Right lobe of liver (tissue), 6 donors: ENCODE data around the gene CDH23. TPM values are rescaled to one million over a fixed set of nuclear protein-coding genes. Genes with fewer than 3 reads are reported as not detected.

ENCODE experiments used
- ATAC-seq, 4 donors: fragments of 200-7000 bp; cut with Tn5 transposase; one replicate each; pipeline ENCODE4 v1.9.1; 2020; ENCODE audit warnings: mild to moderate bottlenecking in 4 of 4, moderate library complexity in 4 of 4
- DNase-seq, 3 donors: peaks; one replicate each; pipeline ENCODE4 v3.0.0-alpha.2; 2020
- H3K27ac ChIP-seq, 3 donors: fragments of 200-600 bp; one replicate each; pipeline ENCODE4 v1.8.0; 2022
- H3K27me3 ChIP-seq, 2 donors: fragments of 200-600 bp; one replicate each; pipeline ENCODE4 v1.8.0; 2022
- H3K36me3 ChIP-seq, 4 donors: fragments of 200-600 bp; sonication (generic) in 1 of 4; one replicate each; pipeline versions ENCODE4 v1.5.1 to v1.8.0; 2017 to 2022; ENCODE audit warnings: control low read depth in 1 of 4
- H3K4me1 ChIP-seq, 4 donors: fragments of 200-600 bp; sonication (generic) in 1 of 4; one replicate each; pipeline versions ENCODE4 v1.5.1 to v1.8.0; 2017 to 2022; ENCODE audit warnings: control low read depth in 1 of 4
- H3K4me3 ChIP-seq, 3 donors: fragments of 200-600 bp; one replicate each; pipeline ENCODE4 v1.8.0; 2022
- H3K9me3 ChIP-seq, 4 donors: fragments of 200-600 bp; sonication (generic) in 1 of 4; one replicate each; pipeline versions ENCODE4 v1.5.1 to v1.8.0; 2017 to 2022; ENCODE audit warnings: control low read depth in 1 of 4
- POLR2A ChIP-seq: fragments of 450-650 bp; IDR thresholded peaks from one replicate; pipeline ENCODE4 v1.6.1; 2017; ENCODE audit warnings: antibody characterized with exemption, mild to moderate bottlenecking
- WGBS: methylation state at CpG from one replicate; pipeline ENCODE4 v1.1.6; 2018; ENCODE audit warnings: low coverage, low lambda C conversion rate; ENCODE audit not compliant: insufficient coverage; ENCODE audit errors: missing lambda C conversion rate; 5-methylcytosine and 5-hydroxymethylcytosine counted together
- intact Hi-C, 2 donors: fragments of 100-400 bp; cut with DNase I; formaldehyde crosslinking; loops; one replicate each; pipeline versions ENCODE4 v1.11.2 to v1.14.1; 2022
- total RNA-seq, 6 experiments: library from RNA; depleted of rRNA in 2 of 6; stranded (reverse); fragments of >200 nt in 2 of 6; fragmentation: NEBNext Ultra II Directional in 3 of 6; extraction: Animal tissue kit (Norgen Biotek cat#: 25700) in 3 of 6; gene quantifications; one replicate each; pipeline versions ENCODE4 v1.1.0 to v1.2.4, GENCODE V29; 2016 to 2023
- TF ChIP-seq, protein P1 (sequence below), 4 donors: fragments of 200-600 bp in 3 of 4; fragments of 450-650 bp in 1 of 4; IDR thresholded peaks; one replicate each; pipeline versions ENCODE4 v1.5.1 to v1.8.0; 2016 to 2022; ENCODE audit warnings: antibody characterized with exemption in 4 of 4, mild to moderate bottlenecking in 2 of 4
- donor health status: DM: no; HTN: yes; CAD: no.
- donor health status: DM: no; HTN: no; CAD: no.
- donor health status: DM: no; HTN: no; CAD: no.
- donor health status: DM: no; HTN: yes; CAD: no.
- donor health status: DM: no; HTN: yes; CAD: no.

Gene CDH23
- total RNA-seq, 6 experiments from 2014 or later, result 3.3 to 19.7 (median 6.3) TPM

DNA sequence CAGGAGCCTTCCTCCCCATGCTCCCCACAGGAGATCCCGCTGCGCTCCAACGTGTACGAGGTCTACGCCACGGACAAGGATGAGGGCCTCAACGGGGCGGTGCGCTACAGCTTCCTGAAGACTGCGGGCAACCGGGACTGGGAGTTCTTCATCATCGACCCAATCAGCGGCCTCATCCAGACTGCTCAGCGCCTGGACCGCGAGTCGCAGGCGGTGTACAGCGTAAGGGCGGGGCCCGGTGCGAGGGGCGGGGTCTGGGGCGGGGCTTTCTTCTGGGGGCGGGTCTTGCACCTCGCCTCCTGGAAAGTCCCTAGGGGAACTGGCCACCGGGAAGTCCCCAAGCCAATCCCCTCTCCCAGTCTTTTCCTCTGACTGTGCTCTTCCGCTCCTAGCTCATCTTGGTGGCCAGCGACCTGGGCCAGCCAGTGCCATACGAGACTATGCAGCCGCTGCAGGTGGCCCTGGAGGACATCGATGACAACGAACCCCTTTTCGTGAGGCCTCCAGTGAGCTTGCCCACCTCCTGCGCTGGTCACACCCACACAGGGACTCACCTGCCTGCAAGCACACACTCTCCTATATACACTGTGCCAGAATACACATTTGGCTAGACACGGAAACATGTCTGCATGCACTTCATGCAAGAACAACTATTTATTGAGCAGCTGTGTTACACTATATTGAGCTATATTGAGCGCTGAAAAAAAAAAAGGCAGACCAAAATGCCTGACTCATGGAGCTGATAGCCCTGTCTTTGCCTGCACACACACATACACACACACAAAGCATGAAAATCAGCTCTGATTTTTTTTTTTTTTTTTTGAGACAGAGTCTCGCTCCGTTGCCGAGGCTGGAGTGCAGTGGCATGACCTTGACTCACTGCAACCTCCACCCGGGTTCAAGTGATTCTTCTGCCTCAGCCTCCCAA lies 409.3 kb downstream of the CDH23 start:
- Histone ChIP-seq H3K27me3 (no peaks in the 10 kb centered on the region), H3K4me1 (no peaks in the 10 kb centered on the region), H3K9me3 (no peaks in the 10 kb centered on the region), H3K36me3 (no peaks in the 10 kb centered on the region), H3K27ac (no peak overlapping the region), H3K4me3 (no peak overlapping the region)
- peak; percentile 59 to 68 (median 61) for ATAC-seq
- no peak for TF ChIP-seq POLR2A
- TF ChIP-seq, protein P1, sequence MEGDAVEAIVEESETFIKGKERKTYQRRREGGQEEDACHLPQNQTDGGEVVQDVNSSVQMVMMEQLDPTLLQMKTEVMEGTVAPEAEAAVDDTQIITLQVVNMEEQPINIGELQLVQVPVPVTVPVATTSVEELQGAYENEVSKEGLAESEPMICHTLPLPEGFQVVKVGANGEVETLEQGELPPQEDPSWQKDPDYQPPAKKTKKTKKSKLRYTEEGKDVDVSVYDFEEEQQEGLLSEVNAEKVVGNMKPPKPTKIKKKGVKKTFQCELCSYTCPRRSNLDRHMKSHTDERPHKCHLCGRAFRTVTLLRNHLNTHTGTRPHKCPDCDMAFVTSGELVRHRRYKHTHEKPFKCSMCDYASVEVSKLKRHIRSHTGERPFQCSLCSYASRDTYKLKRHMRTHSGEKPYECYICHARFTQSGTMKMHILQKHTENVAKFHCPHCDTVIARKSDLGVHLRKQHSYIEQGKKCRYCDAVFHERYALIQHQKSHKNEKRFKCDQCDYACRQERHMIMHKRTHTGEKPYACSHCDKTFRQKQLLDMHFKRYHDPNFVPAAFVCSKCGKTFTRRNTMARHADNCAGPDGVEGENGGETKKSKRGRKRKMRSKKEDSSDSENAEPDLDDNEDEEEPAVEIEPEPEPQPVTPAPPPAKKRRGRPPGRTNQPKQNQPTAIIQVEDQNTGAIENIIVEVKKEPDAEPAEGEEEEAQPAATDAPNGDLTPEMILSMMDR (IDR thresholded peaks at IDR 0.05), result no peak
- DNase-seq, result peak in 1 of 3 donors; percentile 46
- 58% methylated on average over 13 of the region's 41 CpGs for WGBS
- intact Hi-C loops, result no loop called here

DNA sequence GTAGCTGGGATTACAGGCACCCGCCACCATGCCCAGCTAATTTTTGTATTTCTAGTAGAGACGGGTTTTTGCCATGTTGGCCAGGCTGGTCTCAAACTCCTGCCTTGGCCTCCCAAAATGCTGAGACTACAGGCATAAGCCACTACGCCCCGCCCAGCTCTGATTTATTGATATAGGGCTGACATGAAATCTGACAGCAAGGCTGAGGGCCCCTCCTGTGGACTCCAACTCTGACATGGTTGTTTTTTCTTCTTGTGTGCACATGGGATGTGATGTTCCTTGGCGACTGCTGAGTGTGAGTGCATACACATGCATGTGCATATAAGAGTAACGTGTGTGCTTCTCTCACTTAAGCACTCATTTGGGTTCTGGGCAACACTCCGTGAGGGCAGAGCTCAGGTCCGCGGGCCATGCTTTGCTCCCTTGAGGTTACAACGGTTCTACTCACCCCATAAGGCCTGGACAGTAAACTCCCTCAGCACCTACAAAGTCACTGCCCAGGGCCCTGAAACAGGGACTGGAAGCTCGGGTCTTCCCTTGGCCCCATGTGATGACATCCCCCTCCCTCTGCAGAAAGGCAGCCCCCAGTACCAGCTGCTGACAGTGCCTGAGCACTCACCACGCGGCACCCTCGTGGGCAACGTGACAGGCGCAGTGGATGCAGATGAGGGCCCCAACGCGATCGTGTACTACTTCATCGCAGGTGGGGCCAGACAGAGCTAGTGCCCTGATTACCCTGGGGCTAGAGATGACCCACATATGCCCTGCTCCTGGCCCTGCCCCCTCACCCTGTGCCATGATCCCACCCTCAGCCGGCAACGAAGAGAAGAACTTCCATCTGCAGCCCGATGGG lies 410.2 kb downstream of the CDH23 start:
- no peaks in the 10 kb centered on the region for H3K36me3 ChIP-seq
- no peak overlapping the region for H3K27ac ChIP-seq
- WGBS, result 94% methylated on average over 8 of the region's 23 CpGs
- H3K4me3 ChIP-seq, result no peak overlapping the region
- no peaks in the 10 kb centered on the region for H3K27me3 ChIP-seq
- intact Hi-C loops, result no loop called here
- H3K9me3 ChIP-seq, result no peaks in the 10 kb centered on the region
- no peak for TF ChIP-seq POLR2A
- TF ChIP-seq, protein P1 (IDR thresholded peaks at IDR 0.05), result no peak
- DNase-seq, result no peak
- no peak for ATAC-seq
- no peaks in the 10 kb centered on the region for H3K4me1 ChIP-seq

DNA sequence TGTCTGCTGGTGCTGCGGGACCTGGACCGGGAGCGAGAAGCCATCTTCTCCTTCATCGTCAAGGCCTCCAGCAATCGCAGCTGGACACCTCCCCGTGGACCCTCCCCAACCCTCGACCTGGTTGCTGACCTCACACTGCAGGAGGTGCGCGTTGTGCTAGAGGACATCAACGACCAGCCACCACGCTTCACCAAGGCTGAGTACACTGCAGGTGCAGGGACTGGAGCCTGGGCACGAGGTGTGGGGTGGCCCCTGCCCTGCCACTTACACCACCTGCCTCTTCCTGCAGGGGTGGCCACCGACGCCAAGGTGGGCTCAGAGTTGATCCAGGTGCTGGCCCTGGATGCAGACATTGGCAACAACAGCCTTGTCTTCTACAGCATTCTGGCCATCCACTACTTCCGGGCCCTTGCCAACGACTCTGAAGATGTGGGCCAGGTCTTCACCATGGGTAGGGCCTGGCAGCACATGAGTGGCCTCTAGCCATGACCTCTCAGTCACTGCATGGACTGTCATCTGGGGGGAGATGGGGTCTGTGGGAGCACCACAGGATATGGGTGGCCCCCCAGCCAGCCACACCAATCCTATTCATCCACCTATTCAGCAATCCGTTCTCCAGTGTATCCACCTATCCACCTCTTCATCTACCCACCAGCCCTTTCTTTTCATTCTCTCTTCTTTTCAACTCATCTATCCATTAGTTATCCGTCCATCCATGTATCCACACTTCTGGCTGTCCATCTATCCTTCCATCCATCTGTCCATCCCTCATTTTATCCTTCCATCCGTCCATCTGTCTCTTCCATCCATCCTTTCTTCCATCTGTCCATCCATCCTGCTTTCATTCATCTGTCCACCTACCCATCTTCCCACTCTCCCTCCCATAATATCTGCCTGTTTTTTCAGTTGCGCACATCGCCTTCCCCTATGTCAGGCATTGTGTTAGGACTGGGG lies 411.1 kb downstream of the CDH23 start:
- intact Hi-C loops, result no loop called here

More for the DNA sequence above, 411.1 kb downstream of the CDH23 start:
- WGBS, result 84% methylated on average over 11 of the region's 21 CpGs
- Histone ChIP-seq H3K4me1 (no peaks in the 10 kb centered on the region), H3K27me3 (no peaks in the 10 kb centered on the region), H3K4me3 (no peak overlapping the region), H3K27ac (no peak overlapping the region), H3K36me3 (no peaks in the 10 kb centered on the region), H3K9me3 (no peaks in the 10 kb centered on the region)
- ATAC-seq (no peak), DNase-seq (no peak)
- no peak for TF ChIP-seq POLR2A
- TF ChIP-seq, protein P1 (IDR thresholded peaks at IDR 0.05), result no peak
